DND-41 (cell line): ENCODE data around the gene GPA33.
A peak's percentile ranks its signal among the peaks of the same experiment; 100 is the strongest.

Source experiments
- ATAC-seq: fragments of 200-7000 bp; cut with Tn5 transposase; 3 replicates; pipeline ENCODE4 v1.9.1; 2021; ENCODE audit warnings: low read depth; ENCODE audit not compliant: insufficient read depth
- DNase-seq: peaks from one replicate; pipeline ENCODE4 v3.0.0-alpha.2; 2020
- H2AFZ ChIP-seq: 2 replicates; pipeline ENCODE4 v1.6.0; 2012; ENCODE audit warnings: low read depth, low read length
- H3K27ac ChIP-seq: 2 replicates; pipeline ENCODE4 v1.5.1; 2012; ENCODE audit warnings: low read length, inconsistent platforms
- H3K27me3 ChIP-seq: fragments of 200-600 bp; sonication (generic); 2 replicates; pipeline ENCODE4 v1.6.0; 2012; ENCODE audit warnings: low read length, mild to moderate bottlenecking, inconsistent platforms; ENCODE audit not compliant: insufficient read depth, poor library complexity
- H3K36me3 ChIP-seq: 2 replicates; pipeline ENCODE4 v1.5.1; 2012; ENCODE audit warnings: low read length, inconsistent platforms; ENCODE audit not compliant: insufficient read depth
- H3K4me1 ChIP-seq: 2 replicates; pipeline ENCODE4 v1.5.1; 2012; ENCODE audit warnings: mild to moderate bottlenecking, low read length; ENCODE audit not compliant: insufficient read depth
- H3K4me2 ChIP-seq: 2 replicates; pipeline ENCODE4 v1.6.0; 2012; ENCODE audit warnings: mild to moderate bottlenecking, moderate library complexity, low read length, inconsistent platforms; ENCODE audit not compliant: insufficient read depth
- H3K4me3 ChIP-seq, 2 experiments: fragments of 200-600 bp in 1 of 2; shearing (Covaris generic) in 1 of 2; 2 replicates each; pipeline ENCODE4 v1.5.1; 2012 to 2016; ENCODE audit warnings: inconsistent platforms in 2 of 2, low read length in 2 of 2, mild to moderate bottlenecking in 2 of 2, low read depth in 1 of 2, moderate library complexity in 1 of 2
- H3K79me2 ChIP-seq: 2 replicates; pipeline ENCODE4 v1.6.0; 2012; ENCODE audit warnings: low read length, inconsistent platforms; ENCODE audit not compliant: insufficient read depth
- H3K9ac ChIP-seq: 2 replicates; pipeline ENCODE4 v1.6.0; 2012; ENCODE audit warnings: low read depth, mild to moderate bottlenecking, inconsistent platforms, low read length, moderate library complexity
- H3K9me3 ChIP-seq: 2 replicates; pipeline ENCODE4 v1.5.1; 2012; ENCODE audit warnings: low read length, moderate library complexity, mild to moderate bottlenecking, inconsistent platforms; ENCODE audit not compliant: insufficient read depth, severe bottlenecking
- H4K20me1 ChIP-seq: 2 replicates; pipeline ENCODE4 v1.6.0; 2012; ENCODE audit warnings: low read length; ENCODE audit not compliant: insufficient read depth
- EZH2 ChIP-seq: IDR thresholded peaks from 3 replicates; pipeline ENCODE4 v1.6.1; 2012; ENCODE audit warnings: borderline replicate concordance, low read depth, mild to moderate bottlenecking, moderate library complexity, low read length, inconsistent platforms; ENCODE audit not compliant: severe bottlenecking
- TF ChIP-seq, protein P1 (sequence below): IDR thresholded peaks from 2 replicates; pipeline ENCODE4 v1.5.1; 2012; ENCODE audit warnings: borderline replicate concordance, low read length, moderate library complexity, mild to moderate bottlenecking; ENCODE audit not compliant: poor library complexity, severe bottlenecking; ENCODE audit errors: extremely low read depth

Gene GPA33

DNA sequence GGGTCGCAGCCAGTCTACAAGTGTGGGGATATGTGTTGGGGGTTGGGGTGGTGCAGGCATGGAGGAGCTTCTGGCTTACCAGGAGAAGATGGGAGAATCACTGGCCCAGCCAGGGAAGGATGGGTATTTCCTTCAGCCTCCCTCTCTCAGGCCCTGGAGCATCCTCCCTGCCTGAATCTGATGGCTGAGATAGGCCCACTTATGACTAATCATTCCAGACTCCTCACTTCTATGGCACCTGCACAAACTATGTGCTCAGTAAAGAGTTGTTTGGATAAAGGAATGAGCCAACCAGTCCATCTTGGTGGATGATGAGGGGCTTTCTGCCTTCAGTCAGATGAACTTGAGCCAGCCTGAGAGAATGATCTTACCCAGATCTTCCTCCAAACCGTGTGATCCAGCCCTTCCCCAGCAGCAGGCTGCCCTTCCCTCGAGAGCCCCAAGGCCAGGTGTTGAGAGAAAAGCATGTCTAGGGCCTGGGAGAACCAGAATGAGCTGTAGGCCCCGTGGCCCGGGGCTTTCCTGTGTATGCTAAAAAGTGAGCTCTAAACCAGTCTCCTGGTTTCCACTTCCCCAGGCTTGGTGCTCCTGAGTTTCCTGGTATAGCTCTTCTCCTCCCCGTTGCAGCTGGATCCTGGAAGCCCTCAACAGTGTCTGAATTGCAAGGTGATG, 1.3 kb downstream of the GPA33 start:
- H3K79me2 ChIP-seq = no peaks in the 10 kb centered on the region
- no peak overlapping the region for H2AFZ ChIP-seq
- H3K27ac ChIP-seq = peak overlapping the region; percentile 93
- no peaks in the 10 kb centered on the region for H3K27me3 ChIP-seq
- no peaks in the 10 kb centered on the region for H3K9me3 ChIP-seq
- H3K4me2 ChIP-seq = 0 out of 2 replicates have a peak overlapping the region, but pooled peaks have one; percentile 56
- H4K20me1 ChIP-seq = no peaks in the 10 kb centered on the region
- DNase-seq (peak; percentile 31), ATAC-seq (no peak)
- H3K9ac ChIP-seq = no peak overlapping the region
- no peak overlapping the region for H3K4me3 ChIP-seq
- H3K36me3 ChIP-seq = no peaks in the 10 kb centered on the region
- TF ChIP-seq, protein P1, sequence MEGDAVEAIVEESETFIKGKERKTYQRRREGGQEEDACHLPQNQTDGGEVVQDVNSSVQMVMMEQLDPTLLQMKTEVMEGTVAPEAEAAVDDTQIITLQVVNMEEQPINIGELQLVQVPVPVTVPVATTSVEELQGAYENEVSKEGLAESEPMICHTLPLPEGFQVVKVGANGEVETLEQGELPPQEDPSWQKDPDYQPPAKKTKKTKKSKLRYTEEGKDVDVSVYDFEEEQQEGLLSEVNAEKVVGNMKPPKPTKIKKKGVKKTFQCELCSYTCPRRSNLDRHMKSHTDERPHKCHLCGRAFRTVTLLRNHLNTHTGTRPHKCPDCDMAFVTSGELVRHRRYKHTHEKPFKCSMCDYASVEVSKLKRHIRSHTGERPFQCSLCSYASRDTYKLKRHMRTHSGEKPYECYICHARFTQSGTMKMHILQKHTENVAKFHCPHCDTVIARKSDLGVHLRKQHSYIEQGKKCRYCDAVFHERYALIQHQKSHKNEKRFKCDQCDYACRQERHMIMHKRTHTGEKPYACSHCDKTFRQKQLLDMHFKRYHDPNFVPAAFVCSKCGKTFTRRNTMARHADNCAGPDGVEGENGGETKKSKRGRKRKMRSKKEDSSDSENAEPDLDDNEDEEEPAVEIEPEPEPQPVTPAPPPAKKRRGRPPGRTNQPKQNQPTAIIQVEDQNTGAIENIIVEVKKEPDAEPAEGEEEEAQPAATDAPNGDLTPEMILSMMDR = no peak
- no peak for TF ChIP-seq EZH2
- H3K4me1 ChIP-seq = peaks cover 35% of the 10 kb centered on the region

DNA sequence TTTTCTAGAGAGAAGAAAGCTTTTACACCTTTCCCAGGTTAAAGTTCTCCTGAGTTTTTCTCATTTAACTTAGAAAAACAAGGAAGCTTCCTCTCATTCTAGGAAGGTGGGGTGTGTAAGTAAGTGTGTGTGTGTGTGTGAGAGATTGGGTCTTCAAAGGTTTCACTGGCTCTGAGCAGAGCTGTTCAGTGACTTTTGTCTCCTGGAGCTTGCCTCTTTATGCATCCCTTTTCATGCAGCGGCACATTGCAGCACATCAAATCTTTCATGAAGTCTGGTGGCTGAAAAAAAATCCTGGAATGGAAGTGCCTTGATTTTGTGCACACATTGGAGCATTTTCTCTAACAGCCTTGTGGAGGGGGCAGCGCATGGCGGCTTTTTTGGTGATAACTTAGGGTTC, 3.4 kb downstream of the GPA33 start:
- no peak for ATAC-seq
- Histone ChIP-seq H3K9ac (no peak overlapping the region), H3K4me3 (no peak overlapping the region), H3K4me2 (no peak overlapping the region), H3K4me1 (peaks cover 35% of the 10 kb centered on the region), H4K20me1 (no peaks in the 10 kb centered on the region), H3K27ac (no peak overlapping the region), H3K79me2 (no peaks in the 10 kb centered on the region), H3K9me3 (no peaks in the 10 kb centered on the region), H2AFZ (no peak overlapping the region), H3K36me3 (no peaks in the 10 kb centered on the region), H3K27me3 (no peaks in the 10 kb centered on the region)
- DNase-seq = no peak
- no peak for TF ChIP-seq EZH2
- TF ChIP-seq, protein P1 = no peak

DNA sequence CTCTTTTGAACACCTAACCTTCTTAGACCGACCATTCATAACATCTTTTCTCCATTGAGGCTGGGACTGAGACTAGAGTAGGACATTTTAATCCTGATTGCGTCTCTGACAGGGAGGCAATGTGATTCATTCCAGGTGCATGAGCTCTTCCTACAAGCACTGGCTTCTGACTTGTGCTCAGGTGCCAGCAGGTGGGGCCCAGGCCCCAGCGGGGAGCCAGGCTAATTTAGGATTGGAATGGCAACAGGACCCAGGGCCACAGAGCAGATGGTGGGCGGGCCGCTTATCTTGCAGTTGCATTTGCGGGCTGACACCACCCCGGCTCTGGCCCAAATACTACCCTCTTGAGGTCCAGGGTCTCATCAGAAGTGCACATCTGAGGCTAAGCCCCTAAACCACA, 4.1 kb downstream of the GPA33 start:
- Histone ChIP-seq H3K36me3 (no peaks in the 10 kb centered on the region), H3K27me3 (no peaks in the 10 kb centered on the region), H3K4me1 (peaks cover 29% of the 10 kb centered on the region), H3K9ac (no peak overlapping the region), H3K4me3 (no peak overlapping the region), H3K79me2 (no peaks in the 10 kb centered on the region), H2AFZ (no peak overlapping the region), H3K4me2 (no peak overlapping the region), H3K27ac (no peak overlapping the region), H3K9me3 (no peaks in the 10 kb centered on the region), H4K20me1 (no peaks in the 10 kb centered on the region)
- TF ChIP-seq, protein P1 = no peak
- TF ChIP-seq EZH2 = no peak
- ATAC-seq (no peak), DNase-seq (no peak)
